BJ (cell line): ENCODE data around the gene DDRGK1. TPM values are rescaled to one million over a fixed set of nuclear protein-coding genes. Genes with fewer than 3 reads are reported as not detected.

Experiments
- CTCF ChIA-PET: fragments of 350-600 bp; formaldehyde crosslinking; extraction: SDS; loops from one replicate; lab custom pipeline; 2021; ENCODE audit warnings: antibody characterized with exemption, inconsistent platforms; lab: Yijun Ruan, JAX
- POLR2A ChIA-PET: fragments of 300-600 bp; sonication (Branson Sonifier 250); formaldehyde crosslinking; extraction: SDS; loops from one replicate; lab custom pipeline; 2021; ENCODE audit warnings: antibody characterized with exemption; lab: Charles Lee
- DNase-seq: peaks from one replicate; pipeline ENCODE4 v3.0.0-alpha.2; 2011; ENCODE audit warnings: low read depth
- H3K27me3 ChIP-seq: 2 replicates; pipeline ENCODE4 v1.6.0; 2011; ENCODE audit warnings: low read length; ENCODE audit not compliant: control insufficient read depth, insufficient read depth
- H3K36me3 ChIP-seq: 2 replicates; pipeline ENCODE4 v1.5.1; 2011; ENCODE audit warnings: low read length; ENCODE audit not compliant: control insufficient read depth, insufficient read depth
- H3K4me3 ChIP-seq: 2 replicates; pipeline ENCODE4 v1.5.1; 2011; ENCODE audit warnings: low read depth, mild to moderate bottlenecking, control low read depth, low read length
- polyA plus RNA-seq: library from polyadenylated mRNA; depleted of rRNA; stranded (reverse); fragments of >200 nt; gene quantifications from 2 replicates; pipeline ENCODE4 v1.2.3, GENCODE V29; 2011
- TF ChIP-seq, protein P1 (sequence below): IDR thresholded peaks from 2 replicates; pipeline ENCODE4 v1.5.1; 2011; ENCODE audit warnings: low read depth, mild to moderate bottlenecking, control low read depth, inconsistent platforms, low read length, moderate library complexity; ENCODE audit not compliant: insufficient read depth

The DDRGK1 gene
- polyA plus RNA-seq, 1 experiment = 34.9 TPM

DNA sequence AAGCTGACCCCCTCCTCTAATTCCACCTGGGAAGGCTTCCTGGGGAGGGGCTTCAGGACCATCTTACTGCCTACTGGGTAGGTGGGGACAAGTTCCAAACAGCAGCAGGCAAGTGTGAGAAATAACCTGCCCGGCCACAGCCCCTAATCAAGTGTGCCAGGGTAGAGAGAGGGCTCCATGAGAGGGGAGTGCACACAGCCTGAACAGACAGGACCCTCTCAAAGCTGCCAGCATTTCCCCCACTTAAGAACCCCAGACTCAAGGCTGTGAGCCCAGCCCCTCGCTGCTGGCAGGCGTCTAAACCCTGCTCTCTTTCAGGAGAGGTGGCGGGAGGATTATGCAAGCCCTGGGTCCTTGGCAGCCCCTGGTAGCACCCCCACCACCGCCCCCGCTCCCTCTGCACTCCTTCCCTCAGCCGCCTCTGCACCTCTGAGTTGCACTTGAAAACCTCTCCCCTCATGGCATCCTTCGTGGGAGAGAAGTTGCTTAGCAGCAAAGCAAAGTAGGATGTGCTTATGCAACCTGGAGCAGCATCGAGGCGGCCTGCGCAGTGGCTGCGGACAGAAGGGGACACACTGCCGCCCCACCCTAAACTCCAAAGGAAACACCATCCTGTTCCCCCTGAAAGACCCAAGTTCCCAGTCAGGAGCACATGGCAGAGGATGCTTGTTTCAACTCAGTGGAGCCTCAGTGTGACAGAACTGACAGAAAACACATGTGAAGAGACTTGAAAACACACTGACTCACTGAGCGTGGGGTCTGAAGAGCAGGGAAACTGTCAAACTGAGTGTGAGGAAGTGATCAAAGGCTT, 10.5 kb downstream of the DDRGK1 start:
- ChIA-PET CTCF (interaction anchor here (0.6 to 1.2 kb wide), 2 partner anchors 10 to 61 kb away, joined by 3 read pairs; no protein-coding TSS in a partner anchor), POLR2A (no interaction called here)
- no peaks in the 10 kb centered on the region for H3K27me3 ChIP-seq
- TF ChIP-seq, protein P1, sequence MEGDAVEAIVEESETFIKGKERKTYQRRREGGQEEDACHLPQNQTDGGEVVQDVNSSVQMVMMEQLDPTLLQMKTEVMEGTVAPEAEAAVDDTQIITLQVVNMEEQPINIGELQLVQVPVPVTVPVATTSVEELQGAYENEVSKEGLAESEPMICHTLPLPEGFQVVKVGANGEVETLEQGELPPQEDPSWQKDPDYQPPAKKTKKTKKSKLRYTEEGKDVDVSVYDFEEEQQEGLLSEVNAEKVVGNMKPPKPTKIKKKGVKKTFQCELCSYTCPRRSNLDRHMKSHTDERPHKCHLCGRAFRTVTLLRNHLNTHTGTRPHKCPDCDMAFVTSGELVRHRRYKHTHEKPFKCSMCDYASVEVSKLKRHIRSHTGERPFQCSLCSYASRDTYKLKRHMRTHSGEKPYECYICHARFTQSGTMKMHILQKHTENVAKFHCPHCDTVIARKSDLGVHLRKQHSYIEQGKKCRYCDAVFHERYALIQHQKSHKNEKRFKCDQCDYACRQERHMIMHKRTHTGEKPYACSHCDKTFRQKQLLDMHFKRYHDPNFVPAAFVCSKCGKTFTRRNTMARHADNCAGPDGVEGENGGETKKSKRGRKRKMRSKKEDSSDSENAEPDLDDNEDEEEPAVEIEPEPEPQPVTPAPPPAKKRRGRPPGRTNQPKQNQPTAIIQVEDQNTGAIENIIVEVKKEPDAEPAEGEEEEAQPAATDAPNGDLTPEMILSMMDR = no peak
- peaks cover 42% of the 10 kb centered on the region for H3K36me3 ChIP-seq
- DNase-seq = no peak
- H3K4me3 ChIP-seq = no peak overlapping the region

DNA sequence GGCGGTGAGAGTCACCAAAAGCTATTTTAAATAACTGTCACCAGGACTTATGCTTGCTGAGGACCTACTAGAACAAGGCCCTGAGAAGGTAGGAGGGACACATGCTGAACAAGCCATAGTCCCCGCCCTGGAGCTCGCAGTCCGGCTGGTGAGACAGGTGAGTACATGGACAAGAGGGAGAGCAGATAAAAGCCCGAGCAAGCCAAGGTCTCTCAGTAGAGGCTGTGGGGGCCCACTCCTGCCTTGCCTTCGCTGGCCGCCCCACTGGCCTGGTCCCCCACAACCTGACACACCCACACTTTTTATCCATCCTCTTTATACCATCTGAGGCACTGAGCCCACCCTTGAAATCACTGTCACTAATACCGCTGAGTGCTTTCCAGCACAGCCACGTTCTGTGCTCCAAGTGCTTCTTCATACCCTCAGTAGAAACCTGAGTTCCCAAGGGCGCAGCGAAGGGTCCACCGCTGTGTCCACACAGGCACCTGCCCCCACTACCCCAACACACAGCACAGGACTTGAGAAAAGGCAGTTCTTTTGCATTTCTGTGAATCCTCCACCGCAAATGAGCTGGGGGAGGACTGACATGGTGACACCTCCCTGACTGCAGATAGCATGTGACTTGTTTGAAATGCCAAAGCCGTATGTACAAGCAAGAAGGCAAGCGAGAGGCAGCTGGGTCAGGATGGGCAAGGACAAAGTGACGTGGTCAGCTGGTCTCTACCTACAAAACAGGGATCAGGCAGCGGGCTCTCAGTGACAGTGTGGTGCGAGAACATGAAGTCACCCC, 12.1 kb downstream of the DDRGK1 start:
- Histone ChIP-seq H3K36me3 (peaks cover 42% of the 10 kb centered on the region), H3K4me3 (no peak overlapping the region), H3K27me3 (no peaks in the 10 kb centered on the region)
- ChIA-PET CTCF (interaction anchor here (1.2 kb wide), 1 partner anchor 8 kb away, joined by 3 read pairs; no protein-coding TSS in a partner anchor), POLR2A (no interaction called here)
- TF ChIP-seq, protein P1 = no peak
- DNase-seq = no peak

DNA sequence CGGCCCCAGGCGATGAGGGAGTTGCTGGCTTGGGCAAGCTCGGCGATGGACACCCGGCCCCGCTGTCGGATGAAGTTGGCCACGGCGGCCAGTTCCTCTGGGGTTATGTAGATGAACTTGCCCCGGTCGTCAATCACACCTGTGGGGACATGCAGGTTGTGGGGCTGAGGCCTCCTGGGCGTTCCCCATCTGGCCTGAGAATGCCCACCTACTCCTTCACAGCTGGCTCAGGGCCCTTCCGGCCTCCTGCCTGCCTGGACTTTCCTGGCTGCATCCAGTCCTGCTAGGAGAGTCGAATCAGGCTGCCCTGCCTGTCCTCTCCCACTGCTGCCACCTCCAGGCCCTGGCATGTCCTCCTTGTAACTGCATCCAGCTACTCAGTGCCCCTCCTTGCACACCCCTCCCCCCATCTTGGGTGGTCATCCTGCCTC, 13.8 kb downstream of the DDRGK1 start:
- no peaks in the 10 kb centered on the region for H3K27me3 ChIP-seq
- ChIA-PET CTCF (interaction anchor here (0.6 kb wide), 1 partner anchor 592 kb away, joined by 3 read pairs; no protein-coding TSS in a partner anchor), POLR2A (no interaction called here)
- H3K36me3 ChIP-seq = peaks cover 41% of the 10 kb centered on the region
- TF ChIP-seq, protein P1 = no peak
- no peak overlapping the region for H3K4me3 ChIP-seq
- DNase-seq = no peak

DNA sequence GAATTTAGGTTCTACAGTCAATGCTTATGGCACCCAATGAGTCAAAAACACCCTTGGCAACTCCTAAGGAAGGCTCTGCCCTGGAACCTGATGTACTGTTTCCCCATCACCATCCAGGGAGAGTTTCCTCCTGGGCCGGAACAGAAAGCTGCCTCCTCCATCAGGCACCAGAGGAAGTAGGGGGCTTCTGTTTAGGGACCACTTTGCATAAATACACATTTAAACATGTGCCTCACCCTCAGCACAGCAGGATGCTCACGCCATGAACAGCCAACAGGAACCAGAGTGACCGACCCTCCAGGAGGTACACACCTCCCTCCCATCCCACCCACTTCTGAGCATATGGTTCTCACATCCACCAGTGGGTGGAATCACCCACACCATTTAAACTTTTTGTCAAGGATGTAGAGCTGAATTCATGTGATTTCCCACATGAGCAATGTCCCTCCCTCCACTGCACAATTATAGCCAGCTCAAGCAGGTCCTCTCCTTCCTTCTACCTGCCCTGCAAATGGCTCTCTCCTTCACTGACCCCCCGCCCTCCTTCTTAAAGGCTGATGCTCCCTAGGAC, 14.8 kb downstream of the DDRGK1 start:
- DNase-seq = no peak
- POLR2A ChIA-PET = no interaction called here
- peaks cover 32% of the 10 kb centered on the region for H3K36me3 ChIP-seq
- H3K4me3 ChIP-seq = no peak overlapping the region
- CTCF ChIA-PET = no interaction called here
- no peaks in the 10 kb centered on the region for H3K27me3 ChIP-seq
- TF ChIP-seq, protein P1 = no peak
